ENCODE data around the gene DNTTIP2.
"Not testable (repeated sequence)": the region's sequence is repeated elsewhere in the genome, so short reads cannot be mapped to it uniquely, and the experiment has no call there.

Gene DNTTIP2

GRCh38 chr1:93841771-93842170 is 37.2 kb downstream of the DNTTIP2 start:
- DNase-seq (ENCODE audit: low spot score) = no peak

GRCh38 chr1:93840956-93841482 is 38.0 kb downstream of the DNTTIP2 start:
- no peak for DNase-seq (ENCODE audit: low spot score)

GRCh38 chr1:93839753-93840152 is 39.3 kb downstream of the DNTTIP2 start:
- no peak for DNase-seq (ENCODE audit: low spot score)

- DNase-seq (ENCODE audit: low spot score) = no peak
These were observed 39.7 kb downstream of the DNTTIP2 start for GRCh38 chr1:93839307-93839706.

- no peak for DNase-seq (ENCODE audit: low spot score)
These were observed 41.0 kb downstream of the DNTTIP2 start for GRCh38 chr1:93837961-93838360.

- DNase-seq (ENCODE audit: low spot score) = not testable (repeated sequence)
These were observed 45.7 kb downstream of the DNTTIP2 start for GRCh38 chr1:93833293-93833692.

- DNase-seq (ENCODE audit: low spot score) = no peak
These were observed 49.9 kb downstream of the DNTTIP2 start for GRCh38 chr1:93829061-93829460.

- DNase-seq (ENCODE audit: low spot score) = no peak
These were observed 50.6 kb downstream of the DNTTIP2 start for GRCh38 chr1:93828367-93828755.

GRCh38 chr1:93827633-93828366 is 51.2 kb downstream of the DNTTIP2 start:
- no peak for DNase-seq (ENCODE audit: low spot score)

GRCh38 chr1:93827128-93827527 is 51.9 kb downstream of the DNTTIP2 start:
- DNase-seq (ENCODE audit: low spot score) = no peak

- no peak for DNase-seq (ENCODE audit: low spot score)
These were observed 54.2 kb downstream of the DNTTIP2 start for GRCh38 chr1:93824834-93825233.

GRCh38 chr1:93822730-93823425 is 56.1 kb downstream of the DNTTIP2 start:
- no peak for DNase-seq (ENCODE audit: low spot score)

GRCh38 chr1:93821423-93822144 is 57.4 kb downstream of the DNTTIP2 start:
- DNase-seq (ENCODE audit: low spot score) = no peak

GRCh38 chr1:93820554-93821422 is 58.2 kb downstream of the DNTTIP2 start:
- DNase-seq (ENCODE audit: low spot score) = no peak

GRCh38 chr1:93818570-93818959 is 60.4 kb downstream of the DNTTIP2 start:
- no peak for DNase-seq (ENCODE audit: low spot score)

GRCh38 chr1:93817819-93818569 is 61.0 kb downstream of the DNTTIP2 start:
- DNase-seq (ENCODE audit: low spot score) = no peak

- no peak for DNase-seq (ENCODE audit: low spot score)
These were observed 61.9 kb downstream of the DNTTIP2 start for GRCh38 chr1:93816970-93817678.
